ENCODE data around the gene ANKMY1.

ANKMY1 gene

GRCh38 chr2:240577281-240578109 lies 19.7 kb upstream of the ANKMY1 start:
- Histone ChIP-seq H3K27ac (replicated peaks) (no peak overlapping the region), H3K27me3 (ENCODE audit: insufficient read depth, poor library complexity, severe bottlenecking) (no peaks in the 10 kb centered on the region), H3K4me3 (replicated peaks; ENCODE audit: insufficient read depth, low read length) (no peak overlapping the region)
- DNase-seq (ENCODE audit: low read depth in 1 of 2, low spot score in 1 of 2) = no peak
- no peak for TF ChIP-seq POLR2AphosphoS5 (IDR thresholded peaks at IDR 0.05; ENCODE audit: low read depth)
- TF ChIP-seq, protein P1, sequence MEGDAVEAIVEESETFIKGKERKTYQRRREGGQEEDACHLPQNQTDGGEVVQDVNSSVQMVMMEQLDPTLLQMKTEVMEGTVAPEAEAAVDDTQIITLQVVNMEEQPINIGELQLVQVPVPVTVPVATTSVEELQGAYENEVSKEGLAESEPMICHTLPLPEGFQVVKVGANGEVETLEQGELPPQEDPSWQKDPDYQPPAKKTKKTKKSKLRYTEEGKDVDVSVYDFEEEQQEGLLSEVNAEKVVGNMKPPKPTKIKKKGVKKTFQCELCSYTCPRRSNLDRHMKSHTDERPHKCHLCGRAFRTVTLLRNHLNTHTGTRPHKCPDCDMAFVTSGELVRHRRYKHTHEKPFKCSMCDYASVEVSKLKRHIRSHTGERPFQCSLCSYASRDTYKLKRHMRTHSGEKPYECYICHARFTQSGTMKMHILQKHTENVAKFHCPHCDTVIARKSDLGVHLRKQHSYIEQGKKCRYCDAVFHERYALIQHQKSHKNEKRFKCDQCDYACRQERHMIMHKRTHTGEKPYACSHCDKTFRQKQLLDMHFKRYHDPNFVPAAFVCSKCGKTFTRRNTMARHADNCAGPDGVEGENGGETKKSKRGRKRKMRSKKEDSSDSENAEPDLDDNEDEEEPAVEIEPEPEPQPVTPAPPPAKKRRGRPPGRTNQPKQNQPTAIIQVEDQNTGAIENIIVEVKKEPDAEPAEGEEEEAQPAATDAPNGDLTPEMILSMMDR (IDR thresholded peaks at IDR 0.05; ENCODE audit: insufficient read depth, low read length) = no peak
- TF ChIP-seq, protein P2, sequence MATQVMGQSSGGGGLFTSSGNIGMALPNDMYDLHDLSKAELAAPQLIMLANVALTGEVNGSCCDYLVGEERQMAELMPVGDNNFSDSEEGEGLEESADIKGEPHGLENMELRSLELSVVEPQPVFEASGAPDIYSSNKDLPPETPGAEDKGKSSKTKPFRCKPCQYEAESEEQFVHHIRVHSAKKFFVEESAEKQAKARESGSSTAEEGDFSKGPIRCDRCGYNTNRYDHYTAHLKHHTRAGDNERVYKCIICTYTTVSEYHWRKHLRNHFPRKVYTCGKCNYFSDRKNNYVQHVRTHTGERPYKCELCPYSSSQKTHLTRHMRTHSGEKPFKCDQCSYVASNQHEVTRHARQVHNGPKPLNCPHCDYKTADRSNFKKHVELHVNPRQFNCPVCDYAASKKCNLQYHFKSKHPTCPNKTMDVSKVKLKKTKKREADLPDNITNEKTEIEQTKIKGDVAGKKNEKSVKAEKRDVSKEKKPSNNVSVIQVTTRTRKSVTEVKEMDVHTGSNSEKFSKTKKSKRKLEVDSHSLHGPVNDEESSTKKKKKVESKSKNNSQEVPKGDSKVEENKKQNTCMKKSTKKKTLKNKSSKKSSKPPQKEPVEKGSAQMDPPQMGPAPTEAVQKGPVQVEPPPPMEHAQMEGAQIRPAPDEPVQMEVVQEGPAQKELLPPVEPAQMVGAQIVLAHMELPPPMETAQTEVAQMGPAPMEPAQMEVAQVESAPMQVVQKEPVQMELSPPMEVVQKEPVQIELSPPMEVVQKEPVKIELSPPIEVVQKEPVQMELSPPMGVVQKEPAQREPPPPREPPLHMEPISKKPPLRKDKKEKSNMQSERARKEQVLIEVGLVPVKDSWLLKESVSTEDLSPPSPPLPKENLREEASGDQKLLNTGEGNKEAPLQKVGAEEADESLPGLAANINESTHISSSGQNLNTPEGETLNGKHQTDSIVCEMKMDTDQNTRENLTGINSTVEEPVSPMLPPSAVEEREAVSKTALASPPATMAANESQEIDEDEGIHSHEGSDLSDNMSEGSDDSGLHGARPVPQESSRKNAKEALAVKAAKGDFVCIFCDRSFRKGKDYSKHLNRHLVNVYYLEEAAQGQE (IDR thresholded peaks at IDR 0.05; ENCODE audit: insufficient replicate concordance, low read depth) = no peak
- no peak for TF ChIP-seq SPI1 (IDR thresholded peaks at IDR 0.05; ENCODE audit: borderline replicate concordance, low read depth)
- no peak for TF ChIP-seq GABPA (IDR thresholded peaks at IDR 0.05; ENCODE audit: low read depth)

GRCh38 chr2:240576436-240577205 lies 18.8 kb upstream of the ANKMY1 start:
- no peak overlapping the region for H3K27ac ChIP-seq (replicated peaks)
- TF ChIP-seq, protein P2 (IDR thresholded peaks at IDR 0.05; ENCODE audit: insufficient replicate concordance, low read depth) = no peak
- TF ChIP-seq, protein P1 (IDR thresholded peaks at IDR 0.05; ENCODE audit: insufficient read depth, low read length) = no peak
- TF ChIP-seq SPI1 (IDR thresholded peaks at IDR 0.05; ENCODE audit: borderline replicate concordance, low read depth) (no peak), POLR2AphosphoS5 (IDR thresholded peaks at IDR 0.05; ENCODE audit: low read depth) (no peak), GABPA (IDR thresholded peaks at IDR 0.05; ENCODE audit: low read depth) (no peak)
- DNase-seq (ENCODE audit: low read depth in 1 of 2, low spot score in 1 of 2) = no peak

DNA sequence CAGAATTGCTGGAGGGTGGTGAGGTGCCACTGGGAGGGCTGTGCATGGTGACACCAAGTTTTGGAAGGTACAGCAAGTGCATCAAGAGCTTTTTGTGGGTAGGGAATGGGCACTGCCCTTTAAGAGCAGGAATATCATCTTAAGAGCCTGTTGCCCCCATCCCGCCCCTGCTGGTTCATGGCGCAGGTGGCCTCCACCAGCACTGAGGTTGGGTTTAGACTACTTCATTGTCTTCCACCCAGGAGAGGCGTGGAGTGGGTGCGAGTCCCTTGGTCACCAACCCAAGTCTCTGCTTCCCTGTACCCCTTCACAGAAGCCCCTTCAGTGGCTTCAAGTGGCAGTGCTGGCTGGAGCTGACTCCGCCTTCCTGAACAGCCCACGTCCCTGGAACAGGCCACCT lies 18.2 kb upstream of the ANKMY1 start:
- DNase-seq (ENCODE audit: low read depth in 1 of 2, low spot score in 1 of 2) = no peak
- TF ChIP-seq SPI1 (IDR thresholded peaks at IDR 0.05; ENCODE audit: borderline replicate concordance, low read depth) = no peak
- TF ChIP-seq, protein P1 (IDR thresholded peaks at IDR 0.05; ENCODE audit: insufficient read depth, low read length) = no peak
- TF ChIP-seq, protein P2 (IDR thresholded peaks at IDR 0.05; ENCODE audit: insufficient replicate concordance, low read depth) = no peak
- no peak for TF ChIP-seq GABPA (IDR thresholded peaks at IDR 0.05; ENCODE audit: low read depth)
- TF ChIP-seq POLR2AphosphoS5 (IDR thresholded peaks at IDR 0.05; ENCODE audit: low read depth) = no peak
- no peak overlapping the region for H3K27ac ChIP-seq (replicated peaks)
- no peak overlapping the region for H3K4me3 ChIP-seq (replicated peaks; ENCODE audit: insufficient read depth, low read length)
- no peaks in the 10 kb centered on the region for H3K27me3 ChIP-seq (ENCODE audit: insufficient read depth, poor library complexity, severe bottlenecking)

More at GRCh38 chr2:240576436-240577205, 18.8 kb upstream of the ANKMY1 start:
- no peak overlapping the region for H3K4me3 ChIP-seq (replicated peaks; ENCODE audit: insufficient read depth, low read length)
- H3K27me3 ChIP-seq (ENCODE audit: insufficient read depth, poor library complexity, severe bottlenecking) = no peaks in the 10 kb centered on the region
